C1 segment of cervical spinal cord (tissue), 14 donors: ENCODE measurements around the gene SORCS2.
A peak's percentile ranks its signal among the peaks of the same experiment; 100 is the strongest.

Experiments
- DNase-seq, 14 donors: peaks; one replicate each; lab custom pipeline; 2025; lab: John Stamatoyannopoulos, UW

SORCS2 gene

DNA sequence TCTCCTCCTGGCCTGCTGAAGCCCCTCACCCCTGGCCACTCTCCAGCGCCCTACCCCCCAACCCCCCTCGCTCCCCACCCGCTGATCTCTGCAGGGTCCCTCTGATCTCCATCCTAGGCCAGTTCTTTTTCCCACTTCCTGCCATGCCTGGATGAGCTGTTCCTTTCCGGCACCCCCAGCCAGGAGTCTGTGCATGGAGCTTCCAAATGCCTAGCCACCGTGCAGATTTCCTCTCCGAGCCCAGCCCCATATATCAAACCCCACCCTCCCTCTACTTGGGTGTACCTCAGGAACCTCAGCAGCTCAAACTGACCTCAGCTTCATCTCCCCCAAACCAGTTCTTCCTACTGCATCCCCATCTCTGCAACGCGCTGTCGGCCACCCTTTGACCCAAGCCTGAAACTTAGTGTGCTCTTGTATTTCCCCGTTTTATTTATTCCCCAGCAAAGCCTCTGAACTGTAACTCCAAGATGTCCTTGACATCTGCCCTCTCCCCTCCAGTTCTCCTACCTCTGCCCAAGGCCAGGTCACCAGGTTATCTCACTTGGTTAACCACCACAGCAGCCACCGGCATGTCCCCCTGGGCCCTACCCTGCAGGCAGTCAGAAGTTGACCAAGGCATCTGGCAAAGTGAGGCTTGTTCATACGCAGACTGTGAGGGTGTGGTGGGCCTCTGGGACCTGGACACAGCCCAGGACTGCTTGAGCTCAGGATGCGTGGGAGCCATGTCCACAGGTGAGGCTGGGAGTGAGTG is 437.3 kb downstream of the SORCS2 start:
- DNase-seq, result no peak

DNA sequence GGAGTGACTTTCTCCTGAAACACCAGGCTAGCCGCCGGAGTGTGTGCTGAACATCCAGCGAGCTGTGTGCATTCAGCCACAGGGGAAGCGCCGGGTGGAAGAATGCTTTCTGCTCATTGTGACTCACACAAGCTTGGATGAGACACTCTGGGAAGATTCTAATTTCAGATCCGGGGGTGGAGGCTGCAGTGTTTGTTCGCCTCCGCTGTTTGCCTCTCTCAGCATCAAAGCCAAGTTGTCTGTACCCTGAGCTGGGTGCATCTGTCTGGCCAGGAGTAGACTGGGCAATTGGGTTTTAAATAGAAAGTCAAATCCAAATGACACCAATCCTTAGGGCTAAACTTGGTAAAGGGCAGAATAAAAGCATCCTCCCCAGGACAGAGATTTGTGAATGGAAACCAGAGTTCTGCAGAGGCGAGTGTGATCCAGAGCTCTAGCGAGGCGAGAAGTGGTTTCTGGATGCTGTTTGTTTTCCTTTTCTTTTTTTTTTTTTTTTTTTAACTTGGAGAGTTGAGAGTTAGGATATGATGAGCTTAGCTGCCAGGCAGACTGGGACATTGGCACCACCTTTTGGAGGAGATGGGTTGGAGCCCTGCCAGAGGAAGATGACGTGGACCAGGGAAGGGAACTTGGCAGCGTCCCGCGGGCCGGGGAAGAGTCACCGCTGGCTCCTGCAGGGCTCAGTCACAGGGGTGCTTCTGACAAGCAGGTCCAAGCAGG is 438.4 kb downstream of the SORCS2 start:
- peak in 11 of 14 donors; percentile 9 to 86 (median 40) for DNase-seq

DNA sequence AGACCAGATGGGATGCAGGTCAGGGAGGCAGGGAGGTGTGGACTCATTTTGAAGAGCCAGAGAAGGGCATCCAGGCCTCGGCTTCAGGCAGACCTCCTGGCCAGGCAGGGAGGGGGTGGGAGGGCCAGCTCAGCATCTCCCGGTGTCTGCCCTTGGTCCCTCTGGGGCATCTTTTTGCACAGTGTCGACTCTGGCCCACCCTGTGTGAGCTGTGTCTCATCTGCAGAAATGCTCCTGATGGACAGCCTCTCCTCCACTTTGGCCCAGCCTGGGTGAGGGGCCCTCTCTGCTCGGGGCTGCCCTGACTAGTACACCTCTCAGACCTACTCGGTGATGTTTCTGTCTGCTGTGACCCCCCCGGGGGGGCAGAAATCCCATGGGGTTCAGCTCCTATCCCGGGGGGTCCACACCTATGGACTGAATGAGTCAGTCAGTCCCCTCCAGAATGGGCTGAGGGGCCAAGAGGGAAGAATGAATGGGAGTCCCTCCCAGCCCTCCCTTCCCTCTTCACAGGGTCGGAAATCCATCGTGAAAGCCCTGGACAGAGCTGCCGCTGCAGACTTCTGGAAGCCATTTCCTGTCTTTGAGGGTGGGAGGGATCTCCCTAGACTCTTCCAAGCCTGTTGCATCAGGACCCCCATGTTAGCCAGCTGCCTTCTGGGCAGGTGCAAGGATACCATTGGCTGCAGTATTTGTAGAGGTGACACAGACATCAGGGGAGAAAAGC is 439.1 kb downstream of the SORCS2 start:
- peak in 1 of 14 donors; percentile 36 for DNase-seq

DNA sequence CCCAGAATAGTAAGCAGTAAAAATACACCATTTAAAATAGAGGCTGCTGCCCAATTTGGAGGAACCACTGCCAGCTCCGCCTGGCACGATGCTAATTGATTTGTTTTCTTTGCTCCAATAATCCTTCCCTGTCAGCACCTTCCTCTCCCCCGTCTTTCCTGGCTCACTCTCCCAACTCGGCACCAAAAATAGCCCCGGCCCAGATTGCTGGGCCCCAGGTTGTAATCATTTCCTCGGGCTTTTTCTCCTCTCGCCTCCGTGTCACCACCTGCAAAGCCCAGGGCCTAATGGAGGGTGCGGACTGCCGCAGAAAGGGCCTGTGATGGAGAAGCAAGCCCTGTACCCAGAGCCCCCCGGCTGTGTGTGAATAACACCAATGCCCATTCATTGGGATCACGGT is 440.0 kb downstream of the SORCS2 start:
- peak in 1 of 14 donors; percentile 94 for DNase-seq

DNA sequence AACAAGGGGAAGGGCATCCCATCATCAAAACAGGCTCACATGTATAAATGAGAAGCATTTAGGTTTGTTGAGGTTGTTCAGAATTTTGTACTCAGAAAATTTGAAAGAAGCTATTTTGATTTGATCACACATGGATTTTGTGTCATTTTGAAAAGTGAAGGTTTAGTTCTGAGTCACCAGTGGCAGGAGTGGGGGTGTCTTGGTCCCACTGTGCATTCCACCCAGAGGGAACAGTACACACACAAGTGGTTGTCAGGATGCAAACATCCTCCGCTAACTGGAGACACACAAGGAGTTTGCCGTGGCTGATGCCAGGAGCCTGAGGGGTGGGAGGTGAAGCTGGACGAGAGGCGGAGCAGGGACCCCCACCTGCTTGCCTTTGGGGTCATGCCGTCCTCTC is 440.6 kb downstream of the SORCS2 start:
- DNase-seq, result no peak

DNA sequence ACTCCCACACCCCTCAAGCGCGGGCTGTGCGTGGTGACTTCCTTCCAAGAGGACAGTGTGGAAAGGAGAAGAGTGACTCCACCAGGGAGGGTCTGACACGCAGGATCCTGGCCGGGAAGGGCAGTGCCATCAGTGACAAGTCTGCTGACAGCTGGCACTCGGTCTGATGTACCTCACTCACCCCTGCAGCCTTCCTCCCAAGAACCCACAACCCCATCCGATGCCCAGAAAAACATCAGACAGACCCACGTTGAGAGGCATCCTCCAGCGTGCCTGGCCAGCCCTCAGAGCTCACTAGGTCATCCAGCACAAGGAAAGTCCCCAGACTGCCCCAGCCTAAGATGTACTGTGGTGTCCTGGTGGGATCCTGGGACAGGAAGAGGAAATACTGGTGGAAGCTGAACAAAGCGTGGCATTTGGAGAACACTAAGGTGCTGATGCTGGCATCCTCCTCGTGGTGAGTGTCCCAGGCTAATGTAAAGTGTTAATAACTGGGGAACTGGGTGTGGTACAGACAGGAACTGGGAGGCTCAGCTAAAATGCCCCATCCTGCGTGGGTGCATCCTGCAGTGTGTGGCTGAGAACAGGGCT is 442.4 kb downstream of the SORCS2 start:
- DNase-seq, result no peak

DNA sequence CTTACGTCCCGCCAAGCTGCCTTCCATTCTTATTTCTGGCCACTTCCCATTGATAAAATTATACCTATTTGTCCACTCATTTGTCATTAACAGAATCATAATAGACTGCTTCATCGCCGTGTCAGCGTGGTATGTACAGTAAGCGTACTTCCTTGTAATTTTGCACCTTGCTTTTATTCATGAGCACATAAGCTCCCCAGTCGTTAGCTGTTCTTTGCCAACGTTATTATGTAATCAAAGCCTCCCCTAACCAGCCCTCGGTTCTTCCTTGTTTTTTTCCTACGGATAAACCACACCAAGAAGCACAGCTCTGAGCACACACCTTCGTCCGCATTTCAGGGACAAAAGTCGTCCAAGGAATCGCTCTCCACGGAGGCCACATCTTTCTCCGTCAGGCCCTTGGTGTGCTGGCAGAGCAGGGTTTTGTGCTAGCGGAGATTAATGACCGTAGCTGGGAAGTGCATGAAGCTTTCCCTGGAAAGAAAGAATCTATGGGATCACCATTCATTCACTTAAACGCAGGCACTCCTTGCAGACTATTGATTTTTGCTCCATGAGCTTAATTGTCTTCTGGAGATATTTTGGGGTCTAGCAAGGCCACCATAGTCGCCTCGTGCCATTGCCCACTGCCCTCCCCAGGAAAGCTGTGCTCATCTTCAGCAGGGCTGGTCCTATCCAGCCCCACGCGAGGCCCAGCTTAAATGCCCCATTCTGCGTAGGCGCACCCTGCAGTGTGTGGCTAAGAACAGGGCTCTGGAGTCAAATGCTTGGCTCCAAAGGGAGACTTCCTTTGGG is 443.3 kb downstream of the SORCS2 start:
- no peak for DNase-seq

DNA sequence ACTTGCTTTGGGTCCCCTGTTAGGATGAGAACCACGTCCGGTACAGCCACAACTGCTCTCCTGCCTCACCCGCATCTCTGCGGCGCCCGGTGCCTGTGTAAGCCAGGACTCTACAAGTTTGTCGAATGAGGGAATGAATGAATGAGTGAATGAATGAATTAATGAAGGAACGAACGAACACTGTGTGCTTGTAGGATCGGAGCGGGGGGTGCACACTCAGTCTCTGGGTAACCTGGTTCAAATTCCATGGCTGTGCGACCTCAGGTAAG is 443.8 kb downstream of the SORCS2 start:
- DNase-seq, result no peak

DNA sequence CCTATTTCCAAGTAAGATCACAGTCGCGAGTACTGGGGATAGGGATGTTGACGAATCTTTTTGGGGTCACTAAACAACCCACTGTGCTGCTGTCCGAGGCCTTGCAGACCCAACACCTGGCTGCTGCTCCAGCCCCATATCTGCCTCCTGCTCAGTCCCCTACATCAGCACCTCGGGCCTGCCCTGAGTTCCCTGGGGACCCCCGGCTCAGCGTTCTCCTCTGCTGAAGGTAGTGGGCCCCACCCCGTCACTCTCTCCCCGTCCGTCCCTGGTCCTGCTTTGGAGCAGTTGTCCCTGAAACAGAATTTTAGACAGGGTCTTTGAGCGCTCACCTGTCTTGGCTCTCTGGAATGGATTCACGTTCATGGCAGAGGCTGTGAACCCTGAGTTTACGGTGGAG is 444.8 kb downstream of the SORCS2 start:
- no peak for DNase-seq

DNA sequence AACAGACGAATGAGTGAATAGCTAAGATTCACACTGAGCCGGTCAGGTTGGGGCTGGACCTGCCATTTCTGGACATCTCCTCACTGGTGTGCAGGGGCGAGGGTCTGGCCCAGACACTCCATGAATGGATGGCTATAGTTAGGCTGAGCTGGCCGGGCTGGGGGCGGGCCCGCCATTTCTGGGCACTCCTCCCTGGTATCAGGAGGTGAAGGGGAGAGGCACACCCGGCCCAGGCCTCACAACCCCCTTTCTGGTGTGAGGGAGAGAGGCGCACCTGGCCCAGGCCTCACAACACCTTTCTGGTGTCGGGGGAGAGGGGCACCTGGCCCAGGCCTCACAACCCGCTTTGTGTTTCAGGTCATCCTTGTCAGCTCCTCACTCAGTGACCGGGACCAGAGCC is 445.6 kb downstream of the SORCS2 start:
- no peak for DNase-seq

DNA sequence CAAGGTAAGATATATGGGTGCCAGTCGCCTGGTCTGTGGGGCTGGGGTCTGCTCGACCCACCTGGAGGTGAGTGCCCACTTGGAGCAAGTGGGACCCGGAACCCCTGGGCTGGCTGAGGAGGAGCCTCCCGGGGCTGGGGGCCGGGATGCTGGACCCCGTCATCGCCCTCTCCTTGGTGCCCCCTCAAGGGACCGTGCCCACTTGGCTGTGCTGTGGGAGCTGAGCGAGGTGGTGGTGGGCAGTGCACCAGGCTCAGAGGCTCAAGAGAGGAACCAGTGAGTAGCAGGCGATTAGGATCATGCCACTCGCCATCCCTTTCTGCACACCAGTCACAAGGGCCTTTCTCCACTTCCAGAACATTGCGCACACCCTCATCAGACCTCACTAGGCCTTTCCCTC is 446.2 kb downstream of the SORCS2 start:
- no peak for DNase-seq

DNA sequence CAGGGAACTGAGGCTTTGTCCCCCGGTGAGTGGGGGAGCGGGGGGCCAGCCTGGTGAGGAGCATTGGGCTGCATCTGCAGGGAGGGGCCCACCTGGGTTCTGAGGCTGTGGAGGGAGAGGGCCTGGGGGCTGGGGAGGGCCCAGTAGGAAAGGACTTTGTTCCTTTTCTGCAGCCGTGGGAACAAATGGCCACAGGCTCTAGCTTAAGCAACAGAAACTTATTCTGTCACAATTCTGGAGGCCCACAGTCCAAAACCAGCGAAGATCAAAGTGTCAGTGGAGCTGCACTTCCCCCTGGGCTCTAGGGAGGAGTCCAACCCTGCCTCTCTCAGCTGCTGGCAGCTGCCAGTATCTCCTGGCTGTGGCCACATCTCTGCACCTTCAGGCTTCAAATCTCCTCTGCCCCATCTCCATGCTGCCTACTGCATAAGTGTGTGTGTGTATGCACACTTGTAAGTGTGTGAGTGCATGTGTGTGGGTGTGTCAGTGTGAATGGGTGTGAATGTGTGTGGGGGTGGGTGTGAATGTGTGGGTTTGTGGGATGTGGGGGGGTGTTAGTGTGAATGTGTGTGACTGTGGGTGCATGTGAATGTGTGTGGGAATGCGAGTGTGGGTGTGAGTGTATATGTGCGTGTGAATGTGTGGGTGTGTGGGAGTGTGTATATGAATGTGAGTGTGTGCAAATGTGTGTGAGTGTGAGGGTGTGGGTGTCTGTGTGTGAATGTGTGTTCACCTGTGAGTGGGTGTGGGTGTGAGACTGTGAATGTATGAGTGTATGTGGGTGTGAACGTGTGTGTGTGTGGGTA is 446.8 kb downstream of the SORCS2 start:
- no peak for DNase-seq

DNA sequence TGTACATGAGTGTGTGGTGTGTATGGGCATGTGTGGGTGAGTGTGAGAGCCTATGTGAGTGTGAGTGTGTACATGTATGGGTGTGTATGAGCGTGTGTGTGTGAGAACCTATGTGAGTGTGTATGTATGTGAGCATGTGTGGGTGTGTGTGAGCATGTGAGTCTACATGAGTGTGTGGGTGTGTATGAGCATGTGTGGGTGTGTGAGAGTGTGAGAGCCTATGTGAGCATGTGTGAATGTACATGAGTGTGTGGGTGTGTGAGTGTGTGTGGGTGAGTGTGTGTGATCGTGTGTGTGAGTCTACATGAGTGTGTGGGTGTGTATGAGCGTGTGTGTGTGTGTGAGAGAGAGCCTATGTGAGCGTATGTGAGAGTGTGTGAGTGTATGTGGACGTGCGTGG is 447.8 kb downstream of the SORCS2 start:
- DNase-seq, result no peak

DNA sequence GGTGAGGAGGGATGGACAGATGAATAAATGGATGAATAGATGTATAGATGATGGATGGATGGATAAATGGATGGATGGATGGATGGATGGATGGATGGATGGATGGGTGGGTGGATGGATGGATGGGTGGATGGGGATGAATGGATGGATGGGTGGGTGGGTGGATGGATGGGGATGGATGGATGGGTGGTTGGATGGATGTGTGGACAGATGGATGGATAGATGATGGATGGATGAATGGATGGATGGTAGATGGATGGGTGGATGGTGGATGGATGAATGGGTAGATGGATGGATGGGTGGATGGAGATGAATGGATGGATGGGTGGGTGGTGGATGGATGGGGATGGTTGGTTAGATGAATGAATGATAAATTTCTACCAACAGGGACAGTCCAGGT is 449.4 kb downstream of the SORCS2 start:
- DNase-seq, result no peak

DNA sequence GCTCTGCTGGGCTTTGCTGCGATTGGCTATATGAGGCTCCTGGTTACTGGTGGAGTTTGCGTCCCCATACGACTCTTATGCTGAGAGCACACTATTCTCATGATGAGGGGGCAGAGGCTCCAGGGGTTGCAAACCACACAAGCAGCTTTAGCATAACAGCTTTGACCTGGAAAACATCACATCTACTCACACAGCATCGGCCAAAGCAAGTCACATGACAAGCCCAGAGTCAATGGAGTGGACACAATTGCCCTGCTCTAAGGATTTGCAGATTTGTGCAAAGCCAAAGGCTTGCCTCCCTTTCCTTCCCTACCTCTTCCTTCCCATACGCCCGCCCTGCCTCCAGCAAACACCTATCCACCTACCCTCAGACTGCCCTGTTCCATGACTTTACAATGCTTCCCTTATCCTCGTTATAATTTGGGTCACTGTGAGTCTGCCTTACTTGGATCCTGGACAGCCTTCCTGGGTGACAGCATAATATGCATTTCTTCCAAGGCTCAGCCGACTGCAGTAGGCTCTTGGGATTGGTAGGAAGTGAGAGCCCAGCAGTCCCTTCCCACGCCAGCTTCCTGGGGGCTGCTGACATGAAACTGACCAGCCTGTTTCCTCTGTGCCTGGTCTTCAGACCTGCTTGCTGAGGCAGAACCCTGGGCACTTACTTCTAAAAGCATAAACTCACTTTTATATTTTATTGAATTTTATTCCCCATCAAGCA is 450.6 kb downstream of the SORCS2 start:
- peak in 3 of 14 donors; percentile 11 to 51 (median 31) for DNase-seq

DNA sequence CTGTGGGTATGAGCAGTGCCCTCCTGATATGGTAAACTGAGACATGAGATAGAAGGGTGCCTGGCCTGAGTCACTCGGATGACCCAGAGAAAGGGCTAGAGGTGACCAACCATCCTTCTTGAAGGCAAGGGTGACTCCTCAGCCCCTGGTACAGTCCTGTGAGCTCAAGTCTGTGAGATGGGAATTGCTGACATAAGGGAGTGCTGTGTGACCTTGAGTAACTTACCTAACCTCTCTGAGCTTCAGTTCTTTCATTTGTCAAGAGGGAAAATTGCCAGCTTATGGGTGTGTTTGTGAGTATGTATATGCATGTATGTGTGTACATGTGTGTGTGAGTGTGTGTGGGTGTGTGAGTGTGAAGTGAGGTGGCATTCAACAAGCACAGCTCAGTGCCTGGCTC is 452.8 kb downstream of the SORCS2 start:
- DNase-seq, result no peak

DNA sequence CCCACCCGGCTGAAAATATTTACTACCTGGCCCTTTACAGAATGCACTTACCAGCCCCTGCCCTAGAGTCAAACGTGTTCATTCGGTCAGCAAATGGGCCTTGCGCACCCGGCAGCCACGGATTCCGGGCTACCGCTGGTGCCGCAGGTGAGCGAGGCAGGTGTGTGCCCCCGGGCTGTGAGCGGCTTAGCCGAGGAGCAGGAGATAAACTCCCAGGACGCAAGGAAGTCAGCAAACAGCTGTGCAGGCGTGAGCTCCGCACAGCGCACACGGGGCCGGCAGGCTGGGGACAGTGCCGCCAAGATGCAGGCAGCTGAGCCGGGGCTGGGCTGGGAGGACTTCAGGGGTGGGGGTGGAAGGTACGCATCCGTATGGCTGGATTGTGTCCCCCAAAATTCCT is 453.6 kb downstream of the SORCS2 start:
- DNase-seq, result no peak

DNA sequence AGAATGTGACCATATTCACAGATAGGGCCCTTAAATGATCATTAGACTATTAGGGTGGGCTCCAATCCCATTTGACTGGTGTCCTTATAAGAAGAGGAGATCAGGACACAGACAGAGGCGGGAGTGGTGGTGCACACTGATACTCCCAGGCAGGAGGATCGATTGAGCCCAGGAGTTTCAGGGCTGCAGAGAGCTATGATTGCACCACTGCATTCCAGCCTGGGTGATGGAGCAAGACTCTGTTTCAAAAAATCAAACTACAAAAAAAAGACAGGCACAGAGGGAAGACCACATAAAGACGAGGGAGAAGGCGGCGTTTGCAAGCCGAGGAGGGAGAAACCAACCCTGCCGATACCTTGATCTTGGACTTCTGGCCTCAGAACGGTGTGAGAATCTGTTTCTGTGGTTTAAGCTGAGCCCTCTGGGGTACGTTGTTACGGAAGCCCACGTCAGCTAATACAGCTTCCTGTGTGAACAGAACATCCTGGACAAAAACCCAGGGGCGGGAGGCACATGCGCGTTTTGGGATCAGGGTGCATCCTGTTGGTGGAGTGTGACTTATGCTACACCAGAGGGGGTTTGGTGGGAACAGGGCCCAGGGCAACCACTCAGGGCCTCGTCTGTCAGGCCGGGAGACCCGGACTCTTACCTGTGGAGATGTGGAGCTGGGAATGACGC is 454.2 kb downstream of the SORCS2 start:
- no peak for DNase-seq

DNA sequence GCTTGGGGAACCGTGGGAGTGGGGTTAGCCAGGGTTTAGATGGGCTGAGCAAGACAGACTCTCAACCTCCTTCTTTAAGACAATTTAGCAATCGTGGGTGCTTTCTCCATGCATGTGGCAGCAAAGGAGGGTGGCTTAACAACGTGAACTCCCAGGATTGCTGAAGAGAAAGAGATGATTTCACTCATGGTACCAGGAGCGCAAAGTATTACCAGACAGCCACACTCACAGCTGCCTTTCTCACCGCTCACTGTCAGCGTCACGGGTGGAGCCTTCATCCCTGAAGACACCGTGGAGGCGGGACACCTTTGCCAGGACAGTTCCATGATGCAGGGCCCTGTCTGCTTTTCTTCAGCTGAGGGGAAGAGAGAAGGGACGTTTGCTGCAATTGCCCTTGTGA is 454.8 kb downstream of the SORCS2 start:
- DNase-seq, result no peak
